H1 (cell line): ENCODE measurements around the gene APOBEC3G.

ENCODE experiments used
- CTCF ChIP-seq, 3 experiments: IDR thresholded peaks; 1 replicate in 2 of 3; 2 replicates in 1 of 3; pipeline versions ENCODE4 v1.5.1 to v1.6.1; 2011; ENCODE audit warnings: low read length in 3 of 3, mild to moderate bottlenecking in 3 of 3, inconsistent platforms in 2 of 3, low read depth in 1 of 3, moderate library complexity in 1 of 3; ENCODE audit not compliant: insufficient read depth in 1 of 3; ENCODE audit errors: control extremely low read depth in 1 of 3
- MAFK ChIP-seq: IDR thresholded peaks from 2 replicates; pipeline ENCODE4 v1.6.1; 2012; ENCODE audit warnings: low read depth, mild to moderate bottlenecking, improper control_type of control experiment, low read length
- MAX ChIP-seq: IDR thresholded peaks from 2 replicates; pipeline ENCODE4 v1.6.1; 2012; ENCODE audit warnings: inconsistent platforms
- POLR2AphosphoS5 ChIP-seq: IDR thresholded peaks from 2 replicates; pipeline ENCODE4 v1.6.1; 2011; ENCODE audit warnings: low read depth, low read length
- RAD21 ChIP-seq, 2 experiments: IDR thresholded peaks in 1 of 2; conservative IDR thresholded peaks in 1 of 2; 2 replicates each; pipeline ENCODE4 v1.6.1; 2011; ENCODE audit warnings: low read depth in 2 of 2, low read length in 2 of 2, improper control_type of control experiment in 1 of 2, inconsistent platforms in 1 of 2, mild to moderate bottlenecking in 1 of 2, moderate library complexity in 1 of 2
- RFX5 ChIP-seq: IDR thresholded peaks from 2 replicates; pipeline ENCODE4 v1.6.1; 2011; ENCODE audit warnings: low read depth, low read length, improper control_type of control experiment, borderline replicate concordance
- SP4 ChIP-seq: IDR thresholded peaks from 2 replicates; pipeline ENCODE4 v1.6.1; 2012; ENCODE audit warnings: low read length, inconsistent platforms
- USF2 ChIP-seq: IDR thresholded peaks from 2 replicates; pipeline ENCODE4 v1.6.1; 2011; ENCODE audit warnings: low read length, improper control_type of control experiment
- YY1 ChIP-seq: IDR thresholded peaks from 2 replicates; pipeline ENCODE4 v1.6.1; 2011; ENCODE audit warnings: low read depth, mild to moderate bottlenecking, low read length

- no peak for TF ChIP-seq YY1
- no peak for TF ChIP-seq SP4
- TF ChIP-seq USF2: no peak
- TF ChIP-seq MAFK: no peak
- TF ChIP-seq MAX: no peak
- TF ChIP-seq RAD21 (IDR thresholded peaks at IDR 0.05 in 1 of 2, conservative IDR thresholded peaks at IDR 0.05 in 1 of 2; ENCODE audit: low read depth in 2 of 2, low read length in 2 of 2): no peak
- no peak for TF ChIP-seq RFX5
- TF ChIP-seq CTCF (IDR thresholded peaks at IDR 0.05; ENCODE audit: control extremely low read depth in 1 of 3, insufficient read depth in 1 of 3, low read depth in 1 of 3, low read length in 3 of 3): no peak
- TF ChIP-seq POLR2AphosphoS5: no peak
Observed at GRCh38 chr22:39039306-39040126, 37.6 kb upstream of the APOBEC3G start.
